HG02588 (cell line): ENCODE measurements around the gene SLC6A14.

ENCODE experiments used
- ATAC-seq: cut with Tn5 transposase; IDR thresholded peaks from one replicate; pipeline ENCODE4 v1.9.1; 2021; ENCODE audit warnings: mild to moderate bottlenecking, moderate library complexity; ENCODE audit not compliant: unreplicated experiment

Gene SLC6A14, protein sequence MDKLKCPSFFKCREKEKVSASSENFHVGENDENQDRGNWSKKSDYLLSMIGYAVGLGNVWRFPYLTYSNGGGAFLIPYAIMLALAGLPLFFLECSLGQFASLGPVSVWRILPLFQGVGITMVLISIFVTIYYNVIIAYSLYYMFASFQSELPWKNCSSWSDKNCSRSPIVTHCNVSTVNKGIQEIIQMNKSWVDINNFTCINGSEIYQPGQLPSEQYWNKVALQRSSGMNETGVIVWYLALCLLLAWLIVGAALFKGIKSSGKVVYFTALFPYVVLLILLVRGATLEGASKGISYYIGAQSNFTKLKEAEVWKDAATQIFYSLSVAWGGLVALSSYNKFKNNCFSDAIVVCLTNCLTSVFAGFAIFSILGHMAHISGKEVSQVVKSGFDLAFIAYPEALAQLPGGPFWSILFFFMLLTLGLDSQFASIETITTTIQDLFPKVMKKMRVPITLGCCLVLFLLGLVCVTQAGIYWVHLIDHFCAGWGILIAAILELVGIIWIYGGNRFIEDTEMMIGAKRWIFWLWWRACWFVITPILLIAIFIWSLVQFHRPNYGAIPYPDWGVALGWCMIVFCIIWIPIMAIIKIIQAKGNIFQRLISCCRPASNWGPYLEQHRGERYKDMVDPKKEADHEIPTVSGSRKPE

GRCh38 chrX:116436358-116436816, at the start of gene SLC6A14:
TSS of gene SLC6A14 (plus strand) at chrX:116436606. CDS start at chrX:116436710, 104 bp downstream.
- no peak for ATAC-seq

GRCh38 chrX:116395752-116396151, 40.7 kb upstream of the SLC6A14 start:
- no peak for ATAC-seq

- no peak for ATAC-seq
Observed at GRCh38 chrX:116399681-116400080, 36.7 kb upstream of the SLC6A14 start.

DNA sequence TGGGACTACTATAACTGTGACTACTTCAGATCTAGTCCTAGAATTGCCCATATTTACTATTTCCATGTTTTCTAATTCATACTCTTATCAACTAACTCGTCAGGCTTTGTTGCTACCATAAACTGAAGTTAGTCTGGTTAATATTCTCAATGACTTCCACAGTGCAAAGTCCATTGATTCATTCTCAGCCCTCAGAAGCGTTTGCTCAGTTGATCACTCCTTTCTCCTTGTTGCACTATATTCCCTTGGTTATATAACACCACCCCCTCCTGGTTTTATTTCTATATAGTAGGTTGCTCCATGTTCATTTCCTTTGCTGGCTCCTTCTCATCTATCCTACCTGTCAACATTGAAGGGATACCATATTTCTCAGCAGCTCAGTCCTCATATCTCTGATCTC, 27.2 kb upstream of the SLC6A14 start:
- no peak for ATAC-seq

DNA sequence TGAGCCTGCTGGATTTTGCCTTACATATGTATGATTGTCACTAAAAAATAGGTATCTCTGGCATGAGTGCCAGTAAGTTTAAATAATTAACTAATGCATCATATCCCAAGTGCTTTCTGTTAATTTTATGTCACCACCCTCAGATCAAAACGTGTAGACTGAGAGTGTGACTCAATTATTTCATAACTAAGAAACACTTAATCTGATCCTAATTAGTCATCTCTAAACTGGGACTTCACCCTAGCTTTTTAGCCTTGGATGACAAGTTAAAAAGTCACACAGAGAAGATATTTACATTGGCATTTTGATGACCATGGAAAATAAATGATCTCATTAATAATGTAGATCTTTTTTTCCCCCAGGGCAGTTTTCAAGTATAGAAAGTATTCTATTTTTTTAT, 23.1 kb upstream of the SLC6A14 start:
- no peak for ATAC-seq

GRCh38 chrX:116417214-116417613, 19.2 kb upstream of the SLC6A14 start:
- no peak for ATAC-seq

DNA sequence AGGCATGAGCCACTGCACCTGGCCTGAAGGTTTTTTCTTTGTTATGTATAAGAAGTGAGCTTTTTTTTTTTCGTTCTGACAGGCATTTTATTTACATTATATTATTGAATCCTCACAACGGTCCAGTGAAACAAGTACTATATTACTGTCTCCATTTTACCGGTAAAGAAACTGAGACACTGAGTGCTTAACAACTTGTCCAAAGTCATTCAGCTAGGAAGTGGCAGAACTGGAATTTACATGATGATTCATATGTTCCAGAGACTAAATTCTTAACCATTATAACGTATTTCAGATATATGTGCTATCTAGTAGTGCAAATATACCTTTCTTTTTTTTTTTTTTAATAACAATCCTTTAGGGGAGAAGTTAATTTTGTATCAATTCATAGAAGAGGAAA, 18.4 kb upstream of the SLC6A14 start:
- no peak for ATAC-seq

DNA sequence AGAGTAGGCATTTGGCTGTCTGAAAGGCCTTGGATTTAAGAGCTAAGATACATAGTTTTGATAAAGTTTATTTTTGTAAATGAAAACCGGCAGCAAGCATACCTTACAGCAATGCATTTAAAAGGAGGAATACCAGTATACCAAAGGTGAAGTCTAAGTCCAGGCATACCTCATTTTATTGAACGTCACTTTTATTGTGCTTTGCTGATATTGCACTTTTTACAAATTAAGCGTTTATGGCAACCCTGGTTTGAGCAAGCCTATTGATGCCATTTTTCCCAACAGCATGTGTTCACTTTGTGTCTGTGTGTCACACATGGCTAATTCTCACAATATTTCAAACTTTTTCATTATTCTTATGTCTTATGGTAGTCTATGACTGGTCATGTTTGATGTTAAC, 8.4 kb upstream of the SLC6A14 start:
- no peak for ATAC-seq

GRCh38 chrX:116435597-116435996, 809 bp upstream of the SLC6A14 start:
- ATAC-seq = no peak

DNA sequence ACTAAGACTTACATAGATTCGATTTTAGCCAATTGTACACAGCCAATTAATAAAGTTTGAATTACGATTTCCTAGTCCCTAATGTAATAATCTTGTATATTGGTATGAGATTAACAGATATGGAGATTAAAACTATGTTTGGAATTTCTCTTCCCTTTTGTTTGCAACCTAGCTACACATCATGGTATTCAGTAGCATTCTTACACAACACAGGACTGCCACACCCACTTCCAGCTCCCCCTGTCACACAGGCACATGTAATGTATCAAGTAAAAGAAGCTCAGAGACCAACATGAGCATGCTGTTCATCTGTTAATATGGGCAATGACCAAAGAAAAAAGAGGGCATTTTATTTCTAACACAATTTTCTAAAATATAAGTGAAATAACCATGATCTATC, 12.8 kb downstream of the SLC6A14 start:
- ATAC-seq = no peak

- ATAC-seq = no peak
Observed at GRCh38 chrX:116462822-116463221, 26.4 kb downstream of the SLC6A14 start, which contains the start of gene CT83. TSS of gene CT83 (minus strand) at chrX:116462976. CDS start at chrX:116462856, 120 bp downstream.

GRCh38 chrX:116480059-116480458, 43.7 kb downstream of the SLC6A14 start:
- no peak for ATAC-seq

GRCh38 chrX:116490104-116490503, 53.7 kb downstream of the SLC6A14 start:
- no peak for ATAC-seq

GRCh38 chrX:116493271-116493670, 56.9 kb downstream of the SLC6A14 start:
- ATAC-seq = no peak

DNA sequence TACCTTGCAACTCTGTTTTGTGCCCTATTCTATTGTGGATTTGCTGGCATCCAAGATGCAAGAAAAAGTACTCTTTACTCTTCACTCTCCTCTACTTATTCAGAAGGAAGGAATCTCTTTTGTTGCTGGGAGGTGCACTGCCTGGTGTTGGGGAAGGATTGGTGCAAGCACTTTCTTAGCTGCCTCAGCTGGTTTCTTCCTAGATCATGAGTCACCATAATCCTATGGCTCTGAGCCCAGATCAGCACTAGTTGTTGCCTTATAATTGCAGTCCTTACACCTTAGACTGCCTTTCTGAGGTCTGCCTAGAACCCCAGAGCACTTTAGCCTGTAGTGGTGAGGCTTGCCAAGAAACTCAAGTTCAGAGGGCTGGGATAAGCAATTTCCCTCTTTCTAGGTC, 63.4 kb downstream of the SLC6A14 start:
- no peak for ATAC-seq
